HT1080 (cell line): ENCODE data around the gene DDX41. TPM values are rescaled to one million over a fixed set of nuclear protein-coding genes. Genes with fewer than 3 reads are reported as not detected.
A peak's percentile ranks its signal among the peaks of the same experiment; 100 is the strongest.

ENCODE experiments used
- DNase-seq: peaks from one replicate; pipeline ENCODE4 v3.0.0-alpha.2; 2015; ENCODE audit warnings: low read depth
- total RNA-seq: library from RNA; depleted of rRNA; stranded (reverse); fragments of >200 nt; shearing (Covaris generic); gene quantifications from 2 replicates; pipeline ENCODE4 v1.2.3, GENCODE V29; 2014

DDX41 gene
- total RNA-seq, 1 experiment from 2014 or later = 135 TPM

DNA sequence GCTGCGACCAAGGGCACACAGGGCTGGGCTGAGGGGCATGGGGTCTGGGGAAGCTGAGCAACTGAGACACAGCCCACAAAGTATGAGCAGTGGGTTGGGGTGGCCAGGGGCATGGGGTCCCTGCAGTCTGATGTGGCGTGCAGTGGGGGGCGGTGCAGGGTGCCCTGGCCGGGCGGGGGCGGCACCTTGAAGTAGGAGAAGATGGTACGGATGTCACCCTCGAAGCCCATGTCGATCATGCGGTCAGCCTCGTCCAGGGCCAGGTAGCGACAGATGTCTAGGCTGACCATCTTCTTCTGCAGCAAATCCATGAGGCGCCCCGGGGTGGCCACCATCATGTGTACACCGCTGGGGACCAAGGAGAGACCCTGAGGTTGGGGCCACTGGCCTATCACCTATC lies 3.3 kb downstream of the DDX41 start:
- no peak for DNase-seq

DNA sequence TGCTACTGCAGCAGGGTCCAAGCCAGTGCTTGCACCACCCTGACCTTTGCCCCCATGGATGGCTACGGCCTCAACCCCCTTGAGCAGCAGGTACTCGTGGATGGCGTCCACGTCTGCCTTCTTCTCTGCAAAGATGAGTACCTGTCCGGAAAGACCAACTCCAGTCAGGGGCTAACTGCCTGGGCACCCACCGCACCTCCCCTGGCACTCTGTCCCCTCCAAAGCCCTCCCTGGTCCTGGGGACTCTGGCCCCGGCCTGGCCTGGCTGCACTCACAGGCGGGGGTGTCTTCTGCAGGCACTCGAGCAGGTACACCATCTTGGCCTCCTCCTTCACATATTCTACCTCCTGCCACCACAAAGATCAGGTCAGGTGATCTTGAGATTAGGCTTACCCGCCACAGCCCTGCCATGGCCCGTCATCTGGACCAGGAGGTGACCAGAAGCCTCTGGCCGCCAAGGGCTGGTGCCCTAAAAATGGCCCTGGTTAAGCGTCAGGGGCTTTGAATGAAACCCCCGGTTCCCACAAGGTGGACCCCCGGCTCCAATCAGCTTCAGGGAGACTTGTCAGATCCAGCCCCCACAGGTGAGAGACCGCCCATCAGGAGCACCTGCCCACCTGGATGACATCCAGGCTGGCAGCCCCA lies 3.9 kb downstream of the DDX41 start:
- no peak for DNase-seq

DNA sequence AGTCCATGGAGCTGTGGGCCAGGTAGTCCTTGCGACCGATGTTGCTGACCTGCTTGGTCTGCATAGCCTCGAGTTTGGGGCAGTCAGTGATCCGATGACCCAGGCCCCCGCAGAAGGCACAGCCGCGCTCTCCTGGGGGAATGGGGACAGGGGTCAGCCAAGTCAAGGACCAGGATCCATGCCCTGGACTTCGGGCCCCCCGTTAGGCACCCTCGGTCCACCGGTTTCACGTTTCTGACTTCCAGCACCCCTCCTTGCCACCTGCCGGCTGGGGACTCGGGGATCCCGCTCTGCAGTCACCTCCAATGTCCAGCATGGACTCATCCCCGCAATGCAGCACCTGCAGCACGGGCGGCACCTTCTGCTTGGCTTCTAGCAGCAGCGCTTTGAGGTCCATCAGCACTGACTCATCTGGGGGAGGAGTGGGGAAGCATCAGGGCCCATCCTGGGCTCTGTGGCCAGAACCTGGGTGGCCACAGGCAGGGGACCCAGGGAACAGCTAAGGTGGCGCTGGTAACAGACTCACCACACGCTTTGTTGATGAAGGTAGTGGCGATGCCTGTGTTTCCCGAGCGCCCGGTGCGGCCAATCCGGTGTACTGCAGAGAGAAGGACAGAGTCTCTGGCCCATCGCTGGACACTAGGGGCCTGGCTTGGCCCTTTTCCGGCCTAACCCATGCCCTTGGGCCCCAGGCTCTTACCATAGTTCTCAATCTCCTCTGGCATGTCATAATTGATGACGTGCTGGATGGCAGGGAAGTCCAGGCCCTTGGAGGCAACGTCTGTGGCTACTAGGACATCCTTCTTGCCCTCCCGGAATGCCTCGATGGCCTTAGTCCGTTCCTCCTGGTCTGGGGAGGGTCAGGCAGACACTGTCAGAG lies 4.7 kb downstream of the DDX41 start:
- no peak for DNase-seq

DNA sequence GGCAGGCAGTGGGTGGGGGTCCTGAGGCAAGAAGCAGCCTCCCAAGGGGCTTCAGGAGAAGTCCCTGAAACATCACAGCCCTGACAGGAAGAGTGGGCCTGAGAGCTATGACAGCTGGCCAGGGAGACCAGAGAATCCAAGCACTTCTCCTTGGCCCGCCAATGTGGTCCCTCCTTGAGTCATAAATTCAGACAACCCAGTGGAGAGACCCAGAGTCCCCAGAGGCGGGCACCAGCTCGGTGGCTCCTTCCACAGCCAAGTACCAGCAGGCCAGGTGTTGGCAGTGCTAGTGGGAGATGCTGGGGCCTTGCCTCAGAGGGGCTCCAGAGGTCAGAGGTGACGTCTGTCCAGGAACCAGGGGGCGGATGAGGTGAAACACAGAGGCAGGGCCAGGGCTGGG lies 5.6 kb downstream of the DDX41 start:
- no peak for DNase-seq

DNA sequence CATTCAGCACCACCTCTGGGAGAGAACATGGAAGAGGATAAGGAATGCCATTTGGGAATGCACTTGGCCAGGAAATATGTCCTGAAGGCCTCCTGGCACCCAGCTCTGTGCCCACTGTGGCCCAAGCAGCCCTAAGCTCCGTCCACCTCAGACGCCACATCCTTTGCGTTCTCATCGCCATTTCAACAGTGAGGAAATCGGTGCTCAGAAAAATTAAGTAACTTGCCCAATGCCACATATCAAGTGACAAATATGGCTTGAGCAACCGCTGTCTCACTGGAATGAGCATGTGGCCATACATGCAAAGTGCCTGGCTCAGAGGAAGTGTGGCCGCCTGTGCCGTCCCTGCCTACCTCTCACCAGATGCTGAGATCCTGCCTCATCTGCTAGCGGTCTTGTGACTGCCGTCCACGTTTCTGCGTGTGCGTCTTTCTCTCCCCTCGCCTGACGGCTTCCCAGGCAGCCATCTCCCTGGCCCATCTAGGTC lies 6.2 kb downstream of the DDX41 start:
- DNase-seq = no peak

DNA sequence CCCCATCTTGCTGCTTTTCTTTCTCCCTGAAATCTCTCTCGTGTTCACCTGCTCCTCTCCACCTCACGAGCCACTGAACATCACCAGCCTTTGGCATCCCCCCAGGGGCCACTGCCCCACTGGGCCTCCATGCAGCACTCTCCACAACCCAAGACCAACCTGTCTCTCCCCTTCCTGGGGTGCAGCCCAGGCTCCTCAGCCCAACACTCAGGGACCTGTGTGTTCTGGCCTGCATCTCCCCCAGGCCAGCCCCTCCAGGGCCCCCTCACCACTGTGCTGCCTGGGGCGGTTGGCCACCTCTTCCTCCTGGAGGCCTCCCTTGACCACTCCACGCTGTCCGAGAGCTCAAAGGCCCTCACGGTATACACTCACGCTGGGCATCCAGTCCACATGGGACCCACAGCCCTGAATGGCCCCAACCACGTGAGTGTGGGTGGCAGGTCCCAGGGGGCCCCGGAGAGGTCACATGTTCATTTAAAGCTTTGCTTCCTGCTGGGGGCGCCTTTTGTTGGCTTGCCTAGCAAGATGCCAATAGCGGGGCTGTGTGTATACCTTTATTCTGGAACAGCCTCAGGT lies 6.7 kb downstream of the DDX41 start:
- no peak for DNase-seq

DNA sequence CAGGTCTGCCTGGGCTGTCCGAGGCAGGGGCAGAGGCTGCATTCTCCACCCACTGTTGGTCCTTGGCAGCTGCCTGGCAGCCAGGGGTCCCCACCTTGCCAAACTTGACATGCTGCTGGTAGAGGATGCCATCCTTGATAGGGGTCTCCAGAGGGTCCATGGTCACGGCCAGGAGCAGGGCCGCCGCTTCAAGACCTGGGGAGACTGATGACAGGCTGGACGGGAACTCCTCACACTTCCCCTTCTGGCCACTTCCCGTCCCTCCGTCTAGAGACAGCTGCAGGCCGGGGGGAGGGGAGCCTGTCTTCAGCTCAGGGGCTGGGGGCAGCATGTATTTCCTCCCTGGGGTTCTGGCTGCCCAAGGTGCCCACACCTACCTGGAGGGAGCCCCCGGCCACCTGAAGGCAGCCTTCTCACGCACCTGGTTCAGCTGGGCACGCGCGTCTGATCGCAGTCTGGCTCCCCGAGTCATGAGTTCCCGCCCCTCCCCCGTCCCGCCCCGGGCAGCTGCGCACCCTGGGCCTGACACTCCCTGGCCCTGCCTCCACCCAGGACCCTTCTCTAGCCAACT lies 7.3 kb downstream of the DDX41 start, which contains the start of gene DOK3:
Gene DOK3, minus strand, starts transcription at position 446 of the 571 bp plus-strand sequence. Its CDS starts 286 bp downstream, at position 160.
- no peak for DNase-seq

DNA sequence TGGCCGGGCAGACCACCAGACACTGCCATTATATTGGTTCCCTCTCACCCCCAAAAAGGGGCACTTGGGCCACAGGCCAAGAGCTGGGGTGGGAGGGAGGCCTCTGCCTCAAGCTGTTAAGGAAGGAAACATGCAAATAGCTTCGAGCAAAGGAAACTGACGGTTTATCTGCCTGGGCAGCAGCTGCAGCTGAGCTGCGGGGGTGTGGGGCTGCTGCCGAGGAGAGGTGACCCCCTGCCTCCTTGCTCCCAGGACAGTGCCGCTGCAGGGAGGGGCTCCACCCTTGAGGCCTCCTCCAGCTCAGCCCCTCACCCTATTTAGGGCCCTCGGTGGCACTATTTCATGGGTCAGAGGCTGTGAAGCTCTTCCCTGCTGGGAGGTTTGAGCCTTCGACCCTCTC lies 7.9 kb downstream of the DDX41 start:
- DNase-seq = no peak

DNA sequence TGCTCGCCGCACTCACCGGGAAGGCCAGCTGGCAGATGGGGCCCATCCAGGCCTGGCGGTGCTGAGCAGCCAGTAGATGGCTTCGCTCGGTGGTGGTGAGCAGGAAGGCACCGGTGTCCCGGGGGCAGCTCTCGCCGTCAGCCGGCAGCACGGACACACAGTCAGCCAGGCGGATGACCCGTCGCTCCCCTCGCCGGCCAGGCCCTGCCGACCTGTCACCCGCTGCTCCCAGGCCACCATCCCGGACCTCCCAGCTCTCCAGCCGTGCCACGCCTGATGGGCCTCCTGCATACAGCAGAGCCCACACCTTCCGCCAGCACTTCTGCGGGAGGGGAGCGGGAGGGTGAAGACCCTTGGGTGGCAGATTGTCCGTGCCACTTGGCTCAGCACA lies 8.5 kb downstream of the DDX41 start:
- no peak for DNase-seq

DNA sequence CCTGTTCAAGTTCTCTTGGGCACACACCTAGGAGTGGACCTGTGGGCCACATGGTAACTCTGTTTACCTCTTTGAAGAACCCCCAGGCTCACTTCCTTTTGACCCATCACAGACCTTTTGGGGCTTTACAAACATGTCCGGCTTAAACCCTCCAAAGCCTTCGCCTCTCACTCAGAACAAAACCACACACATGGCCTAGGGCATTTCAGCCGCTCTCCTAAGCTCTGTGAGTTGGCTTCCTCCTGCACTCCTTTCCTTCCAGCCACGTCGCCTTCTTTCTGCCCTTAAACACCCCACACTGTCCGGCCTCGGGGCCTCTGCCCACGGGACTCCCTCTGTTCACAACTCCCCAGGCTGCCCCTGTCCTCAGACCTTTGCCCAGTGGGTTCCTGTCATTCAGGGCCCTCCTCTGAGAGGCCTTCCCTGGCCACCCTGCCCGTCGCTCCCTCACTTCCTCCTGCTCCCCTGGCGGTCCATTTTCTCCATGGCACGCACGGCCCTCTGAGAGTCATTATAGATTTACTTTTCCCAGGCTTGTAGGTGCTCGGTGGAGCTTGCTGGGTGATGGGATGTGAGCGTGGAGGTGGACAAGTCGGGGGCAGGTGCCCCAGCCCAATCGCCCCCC lies 9.1 kb downstream of the DDX41 start:
- no peak for DNase-seq

DNA sequence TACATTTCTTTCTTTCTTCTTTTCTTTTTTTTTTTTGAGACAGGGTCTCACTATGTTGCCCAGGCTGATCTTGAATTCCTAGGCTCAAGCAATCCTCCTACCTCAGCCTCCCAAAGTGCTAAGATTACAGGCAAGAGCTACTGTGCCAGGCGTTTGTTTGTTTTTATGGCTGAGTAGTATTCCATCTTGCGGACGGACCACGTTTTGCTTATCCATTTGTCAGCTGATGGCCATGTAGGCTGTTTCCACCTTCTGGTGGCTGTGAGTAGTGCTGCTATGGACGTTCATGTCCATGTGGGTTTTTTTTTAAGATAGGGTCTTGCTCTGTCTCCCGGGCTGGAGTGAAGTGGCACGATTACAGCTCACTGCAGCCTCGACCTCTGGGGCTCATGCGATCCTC lies 9.6 kb downstream of the DDX41 start:
- no peak for DNase-seq

DNA sequence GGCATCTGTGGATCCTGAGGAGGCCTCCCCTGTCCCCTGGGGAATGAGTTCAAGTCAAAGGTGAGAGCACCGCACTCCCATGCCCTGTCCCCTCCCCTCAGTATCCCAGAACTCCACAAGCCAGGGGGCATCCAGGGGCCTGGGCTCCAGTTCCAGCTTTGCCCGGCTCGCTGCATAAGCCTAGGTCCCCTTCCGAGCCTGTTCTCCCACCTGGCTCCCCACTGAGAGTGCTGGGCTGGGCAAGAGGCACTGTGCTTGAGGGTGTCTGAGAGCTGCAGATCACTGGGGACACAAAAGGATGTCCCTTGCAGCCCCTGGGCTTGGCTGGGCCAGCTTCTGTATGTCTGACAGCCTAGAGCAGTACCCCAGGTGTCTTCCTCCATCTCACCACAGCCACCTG lies 11.7 kb downstream of the DDX41 start:
- DNase-seq = no peak

DNA sequence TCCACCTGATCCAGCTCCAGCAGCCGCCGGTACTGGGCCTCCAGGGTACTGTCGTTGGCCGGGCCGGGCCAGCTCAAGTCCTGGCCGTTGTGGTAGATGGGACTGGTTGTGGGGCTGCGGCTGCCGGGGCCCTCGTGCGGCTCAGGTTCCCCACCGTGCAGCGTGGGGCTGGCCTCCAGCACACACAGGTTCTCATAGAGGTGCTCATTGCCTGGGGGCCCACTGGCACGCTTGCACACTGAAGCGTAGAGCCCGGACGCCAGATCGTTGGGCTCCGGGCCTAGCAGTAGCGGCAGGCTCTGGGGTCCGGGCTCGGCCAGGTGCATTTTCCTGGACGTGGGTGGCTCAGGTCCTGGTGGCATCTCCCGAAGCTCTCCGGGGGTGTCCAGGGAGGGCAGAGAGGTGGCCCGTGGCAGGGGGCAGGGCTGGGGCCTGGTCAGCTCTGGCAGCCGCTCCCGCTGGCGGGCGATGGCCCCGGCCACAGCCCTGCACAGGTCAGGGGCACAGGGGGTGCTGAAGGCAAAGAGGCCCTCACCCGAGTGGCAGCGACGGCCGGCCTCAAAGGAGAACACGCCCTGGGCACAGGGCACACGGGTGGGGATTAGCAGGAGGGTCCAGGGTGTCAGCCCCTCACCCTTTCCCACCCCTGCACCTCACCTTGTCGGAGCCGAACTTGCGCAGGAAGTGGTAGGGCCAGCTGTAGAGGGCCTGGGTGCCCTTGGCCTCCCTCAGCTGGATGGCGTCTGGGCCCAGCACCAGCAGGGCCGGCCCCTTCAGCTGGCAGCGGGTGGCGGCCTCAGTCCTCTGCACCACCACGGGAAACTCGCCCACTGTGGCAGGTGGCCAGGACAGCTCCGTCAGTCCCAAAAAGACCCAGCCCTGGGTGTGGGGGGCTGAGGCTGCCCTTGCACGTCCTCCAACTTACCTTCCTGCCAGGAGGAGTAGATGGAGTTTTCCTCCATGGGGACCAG lies 12.4 kb downstream of the DDX41 start:
- no peak for DNase-seq

DNA sequence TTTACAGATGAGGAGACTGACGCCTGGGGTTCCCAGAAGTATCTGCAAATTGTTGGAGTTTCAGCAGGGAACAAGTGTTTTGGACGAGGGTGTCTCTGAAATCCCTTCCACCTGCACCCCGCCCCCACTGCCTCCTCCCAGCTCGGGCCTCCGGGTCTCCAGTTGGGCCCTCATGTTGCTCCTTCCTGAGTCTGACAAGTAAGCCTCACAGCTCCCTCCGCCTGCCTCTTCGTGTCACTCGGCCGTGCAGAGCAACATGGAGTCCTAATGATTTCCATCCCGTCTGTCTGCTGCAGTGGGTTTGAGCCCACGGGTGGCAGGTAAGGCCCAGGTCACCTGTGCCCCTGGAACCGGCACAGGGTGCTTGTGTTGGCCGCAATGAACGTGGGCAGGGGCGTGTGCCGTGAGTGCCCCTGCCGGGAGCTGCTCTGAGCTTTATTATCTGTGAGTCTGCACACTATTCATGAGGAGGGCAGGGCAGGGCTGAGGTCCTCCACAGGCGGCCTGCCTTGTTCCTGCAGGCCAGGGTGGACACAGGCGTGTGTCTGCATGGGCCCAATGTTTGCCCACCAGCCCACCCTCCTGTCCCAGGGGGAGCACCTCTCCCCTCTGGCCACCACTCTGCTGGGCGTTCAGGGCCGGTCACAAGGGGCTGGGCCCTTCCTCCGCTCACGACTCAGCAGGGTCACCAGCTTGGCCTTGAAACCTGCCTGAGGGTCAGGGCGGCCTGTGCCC lies 13.2 kb downstream of the DDX41 start:
- no peak for DNase-seq

DNA sequence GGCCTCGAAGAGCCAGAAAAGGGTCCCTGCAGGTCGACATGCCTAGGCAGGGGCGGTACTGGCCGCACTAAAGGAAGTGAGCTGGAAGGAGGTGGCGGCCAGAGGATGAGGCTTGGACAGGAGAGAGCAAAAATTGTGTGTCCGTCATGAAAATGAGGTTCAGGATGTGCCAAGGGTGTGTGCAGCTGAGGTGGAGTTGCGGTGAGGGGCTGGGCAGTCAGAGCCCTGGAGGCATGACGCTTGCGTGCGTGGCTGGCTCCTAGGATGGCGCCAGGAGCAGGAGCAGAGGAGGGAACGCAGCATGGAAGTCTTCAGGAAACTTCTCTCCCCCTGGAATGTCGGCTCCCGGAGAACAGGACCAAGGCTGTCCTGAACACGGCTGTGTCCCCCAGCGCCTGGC lies 13.9 kb downstream of the DDX41 start:
- no peak for DNase-seq

DNA sequence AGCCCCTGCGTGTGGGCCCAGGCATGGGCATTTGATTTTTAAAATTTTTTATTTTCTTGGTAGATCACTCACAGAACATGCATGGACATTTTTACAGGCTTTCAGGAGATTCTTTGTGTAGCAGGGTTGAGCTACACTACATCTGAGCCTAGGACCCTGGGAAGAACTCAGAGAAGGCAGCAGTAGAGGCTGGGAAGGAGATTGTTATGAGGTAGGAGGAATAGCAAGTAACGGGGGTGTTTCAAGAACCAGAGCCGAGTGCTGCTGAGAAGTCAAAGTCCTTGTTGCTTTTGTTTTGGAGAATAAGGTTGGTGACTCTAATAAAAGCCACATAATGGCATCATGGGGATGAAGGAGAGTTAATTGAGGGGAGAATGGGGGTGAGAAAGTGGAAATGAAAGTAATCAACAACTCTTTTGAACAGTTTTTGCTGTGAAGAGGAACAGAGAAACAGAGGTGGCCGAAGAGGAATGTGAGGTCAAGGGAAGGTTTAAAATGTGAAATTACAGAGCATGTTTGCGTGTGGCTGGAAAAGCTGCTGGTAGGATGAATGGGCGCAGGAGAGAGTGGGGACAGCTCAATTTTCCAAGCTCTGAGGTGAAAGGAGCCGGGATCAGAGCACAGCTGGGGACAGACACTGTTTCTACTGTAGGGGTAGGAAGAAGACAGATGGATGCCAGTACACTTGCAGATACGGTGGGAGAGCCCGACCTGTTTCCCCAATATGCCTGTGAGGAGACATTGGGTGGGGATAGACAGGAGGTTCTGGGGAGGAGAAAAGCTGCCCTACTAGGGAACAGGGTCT lies 14.7 kb downstream of the DDX41 start:
- DNase-seq = no peak

DNA sequence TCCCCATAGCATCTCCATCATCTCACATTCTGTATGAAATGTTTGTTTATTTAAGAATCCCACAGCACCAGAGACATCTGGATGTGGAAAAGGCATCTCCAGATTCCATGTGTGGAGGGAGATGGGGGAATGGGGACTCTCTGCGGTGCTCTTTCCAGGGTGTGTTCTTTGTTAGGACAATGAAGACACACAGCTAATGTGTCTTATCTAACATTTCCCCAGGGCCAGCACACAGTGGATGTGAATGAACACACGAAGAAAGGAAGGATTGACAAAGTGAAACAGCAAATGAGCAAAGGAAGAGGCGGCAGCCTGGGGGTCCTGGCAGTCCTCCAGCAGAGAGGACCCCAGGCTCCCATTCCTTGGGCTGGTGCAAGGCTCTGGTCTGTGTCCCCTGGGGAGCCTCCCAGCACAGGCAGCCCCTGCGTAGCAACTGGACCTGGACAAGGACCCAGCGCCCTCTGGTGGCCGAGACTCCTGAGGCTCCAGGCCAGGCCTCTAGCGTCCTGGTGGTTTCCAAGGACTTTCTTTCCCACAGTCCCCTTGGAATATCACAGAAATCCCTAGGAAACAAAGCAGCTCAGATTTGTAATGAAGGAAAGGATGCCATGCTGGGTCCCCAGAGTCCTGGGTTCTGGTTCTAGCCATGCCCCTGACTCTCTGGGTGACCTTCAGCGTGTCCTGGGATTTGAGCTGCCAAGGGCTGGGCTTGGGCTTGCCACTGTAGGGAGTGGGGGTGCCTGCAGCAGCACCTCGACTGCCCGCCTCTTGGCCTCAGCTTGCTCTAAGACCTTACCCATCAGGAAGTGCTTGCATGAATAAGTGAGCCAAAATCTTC lies 15.9 kb downstream of the DDX41 start:
- DNase-seq = peak; percentile 75

DNA sequence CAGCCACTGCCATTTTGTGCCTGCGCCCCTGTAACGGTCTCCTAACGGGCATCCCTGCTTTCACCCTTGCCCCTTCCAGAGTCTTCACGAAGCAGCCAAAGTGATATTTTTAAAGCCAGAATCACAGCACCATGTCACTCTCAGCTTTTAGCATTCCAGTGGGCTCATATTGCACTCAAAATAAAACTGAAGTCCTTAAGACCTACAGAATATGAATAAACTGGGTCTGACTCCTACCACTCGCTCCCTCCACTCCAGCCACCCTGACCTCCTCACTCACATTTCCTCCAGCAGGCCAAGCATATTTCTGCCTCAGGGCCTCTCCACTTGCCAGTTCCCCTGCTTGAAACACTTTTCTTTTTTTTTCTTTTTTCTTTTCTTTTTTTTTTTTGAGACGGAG lies 16.9 kb downstream of the DDX41 start:
- no peak for DNase-seq
